ENCODE results near the gene RAB31.

RAB31 gene

GRCh38 chr18:9724797-9725585 lies 16.9 kb downstream of the RAB31 start:
- DNase-seq (ENCODE audit: low read depth, low spot score), result no peak
- H3K4me1 ChIP-seq (ENCODE audit: control insufficient read depth, insufficient read depth, low read length), result no peaks in the 10 kb centered on the region
- H3K27me3 ChIP-seq (ENCODE audit: control insufficient read depth, insufficient read depth, low read length), result no peaks in the 10 kb centered on the region
- H3K4me3 ChIP-seq (ENCODE audit: low read length), result no peak overlapping the region
- no peak overlapping the region for H3K27ac ChIP-seq (ENCODE audit: low read length)
- WGBS (ENCODE audit: insufficient coverage, insufficient read length), result no CpG with 5 or more reads among the region's 5 CpGs
- no peaks in the 10 kb centered on the region for H3K9me3 ChIP-seq (ENCODE audit: control insufficient read depth, insufficient read depth, low read length)
- H3K36me3 ChIP-seq (ENCODE audit: control insufficient read depth, insufficient read depth, low read length), result no peaks in the 10 kb centered on the region

GRCh38 chr18:9726175-9726574 lies 18.1 kb downstream of the RAB31 start:
- H3K36me3 ChIP-seq (ENCODE audit: control insufficient read depth, insufficient read depth, low read length), result no peaks in the 10 kb centered on the region
- no CpG with 5 or more reads among the region's 5 CpGs for WGBS (ENCODE audit: insufficient coverage, insufficient read length)
- no peaks in the 10 kb centered on the region for H3K9me3 ChIP-seq (ENCODE audit: control insufficient read depth, insufficient read depth, low read length)
- DNase-seq (ENCODE audit: low read depth, low spot score), result no peak
- H3K4me1 ChIP-seq (ENCODE audit: control insufficient read depth, insufficient read depth, low read length), result no peaks in the 10 kb centered on the region
- no peaks in the 10 kb centered on the region for H3K27me3 ChIP-seq (ENCODE audit: control insufficient read depth, insufficient read depth, low read length)
- H3K27ac ChIP-seq (ENCODE audit: low read length), result no peak overlapping the region
- no peak overlapping the region for H3K4me3 ChIP-seq (ENCODE audit: low read length)

- Histone ChIP-seq H3K36me3 (ENCODE audit: control insufficient read depth, insufficient read depth, low read length) (no peaks in the 10 kb centered on the region), H3K27me3 (ENCODE audit: control insufficient read depth, insufficient read depth, low read length) (no peaks in the 10 kb centered on the region), H3K4me1 (ENCODE audit: control insufficient read depth, insufficient read depth, low read length) (no peaks in the 10 kb centered on the region), H3K4me3 (ENCODE audit: low read length) (no peak overlapping the region), H3K9me3 (ENCODE audit: control insufficient read depth, insufficient read depth, low read length) (no peaks in the 10 kb centered on the region), H3K27ac (ENCODE audit: low read length) (no peak overlapping the region)
- WGBS (ENCODE audit: insufficient coverage, insufficient read length), result no CpG with 5 or more reads among the region's 2 CpGs
- DNase-seq (ENCODE audit: low read depth, low spot score), result no peak
These were observed 18.8 kb downstream of the RAB31 start for GRCh38 chr18:9726936-9727335.

GRCh38 chr18:9730786-9731185 lies 22.7 kb downstream of the RAB31 start:
- Histone ChIP-seq H3K4me1 (ENCODE audit: control insufficient read depth, insufficient read depth, low read length) (peaks cover 3% of the 10 kb centered on the region; the same call in 1 of the 2 replicates), H3K4me3 (ENCODE audit: low read length) (no peak overlapping the region), H3K27ac (ENCODE audit: low read length) (no peak overlapping the region), H3K36me3 (ENCODE audit: control insufficient read depth, insufficient read depth, low read length) (no peaks in the 10 kb centered on the region), H3K27me3 (ENCODE audit: control insufficient read depth, insufficient read depth, low read length) (no peaks in the 10 kb centered on the region), H3K9me3 (ENCODE audit: control insufficient read depth, insufficient read depth, low read length) (no peaks in the 10 kb centered on the region)
- no CpG with 5 or more reads among the region's 4 CpGs for WGBS (ENCODE audit: insufficient coverage, insufficient read length)
- DNase-seq (ENCODE audit: low read depth, low spot score), result no peak

- H3K9me3 ChIP-seq (ENCODE audit: control insufficient read depth, insufficient read depth, low read length), result no peaks in the 10 kb centered on the region
- H3K4me1 ChIP-seq (ENCODE audit: control insufficient read depth, insufficient read depth, low read length), result peaks cover 3% of the 10 kb centered on the region; the same call in 1 of the 2 replicates
- WGBS (ENCODE audit: insufficient coverage, insufficient read length), result no CpG with 5 or more reads among the region's 5 CpGs
- no peak for DNase-seq (ENCODE audit: low read depth, low spot score)
- no peak overlapping the region for H3K4me3 ChIP-seq (ENCODE audit: low read length)
- H3K27ac ChIP-seq (ENCODE audit: low read length), result no peak overlapping the region
- H3K27me3 ChIP-seq (ENCODE audit: control insufficient read depth, insufficient read depth, low read length), result no peaks in the 10 kb centered on the region
- no peaks in the 10 kb centered on the region for H3K36me3 ChIP-seq (ENCODE audit: control insufficient read depth, insufficient read depth, low read length)
These were observed 23.3 kb downstream of the RAB31 start for GRCh38 chr18:9731380-9731779.

GRCh38 chr18:9732031-9732430 lies 23.9 kb downstream of the RAB31 start:
- H3K36me3 ChIP-seq (ENCODE audit: control insufficient read depth, insufficient read depth, low read length), result no peaks in the 10 kb centered on the region
- H3K27me3 ChIP-seq (ENCODE audit: control insufficient read depth, insufficient read depth, low read length), result no peaks in the 10 kb centered on the region
- no peak overlapping the region for H3K4me3 ChIP-seq (ENCODE audit: low read length)
- no peaks in the 10 kb centered on the region for H3K9me3 ChIP-seq (ENCODE audit: control insufficient read depth, insufficient read depth, low read length)
- peaks cover 3% of the 10 kb centered on the region; the same call in 1 of the 2 replicates for H3K4me1 ChIP-seq (ENCODE audit: control insufficient read depth, insufficient read depth, low read length)
- WGBS (ENCODE audit: insufficient coverage, insufficient read length), result no CpG with 5 or more reads among the region's 9 CpGs
- H3K27ac ChIP-seq (ENCODE audit: low read length), result no peak overlapping the region
- DNase-seq (ENCODE audit: low read depth, low spot score), result no peak

GRCh38 chr18:9734189-9734588 lies 26.1 kb downstream of the RAB31 start:
- DNase-seq (ENCODE audit: low read depth, low spot score), result no peak
- no CpG with 5 or more reads among the region's 9 CpGs for WGBS (ENCODE audit: insufficient coverage, insufficient read length)
- no peak overlapping the region for H3K4me3 ChIP-seq (ENCODE audit: low read length)
- H3K27me3 ChIP-seq (ENCODE audit: control insufficient read depth, insufficient read depth, low read length), result no peaks in the 10 kb centered on the region
- no peaks in the 10 kb centered on the region for H3K9me3 ChIP-seq (ENCODE audit: control insufficient read depth, insufficient read depth, low read length)
- peaks cover 3% of the 10 kb centered on the region; the same call in 1 of the 2 replicates for H3K4me1 ChIP-seq (ENCODE audit: control insufficient read depth, insufficient read depth, low read length)
- H3K27ac ChIP-seq (ENCODE audit: low read length), result no peak overlapping the region
- no peaks in the 10 kb centered on the region for H3K36me3 ChIP-seq (ENCODE audit: control insufficient read depth, insufficient read depth, low read length)

- DNase-seq (ENCODE audit: low read depth, low spot score), result no peak
- no peak overlapping the region for H3K27ac ChIP-seq (ENCODE audit: low read length)
- H3K4me3 ChIP-seq (ENCODE audit: low read length), result no peak overlapping the region
- H3K36me3 ChIP-seq (ENCODE audit: control insufficient read depth, insufficient read depth, low read length), result no peaks in the 10 kb centered on the region
- no peaks in the 10 kb centered on the region for H3K27me3 ChIP-seq (ENCODE audit: control insufficient read depth, insufficient read depth, low read length)
- H3K4me1 ChIP-seq (ENCODE audit: control insufficient read depth, insufficient read depth, low read length), result peaks cover 3% of the 10 kb centered on the region; the same call in 1 of the 2 replicates
- WGBS (ENCODE audit: insufficient coverage, insufficient read length), result no CpG with 5 or more reads among the region's 9 CpGs
- no peaks in the 10 kb centered on the region for H3K9me3 ChIP-seq (ENCODE audit: control insufficient read depth, insufficient read depth, low read length)
These were observed 27.1 kb downstream of the RAB31 start for GRCh38 chr18:9735238-9735637.

- Histone ChIP-seq H3K4me1 (ENCODE audit: control insufficient read depth, insufficient read depth, low read length) (peaks cover 3% of the 10 kb centered on the region; the same call in 1 of the 2 replicates), H3K9me3 (ENCODE audit: control insufficient read depth, insufficient read depth, low read length) (no peaks in the 10 kb centered on the region), H3K4me3 (ENCODE audit: low read length) (no peak overlapping the region), H3K36me3 (ENCODE audit: control insufficient read depth, insufficient read depth, low read length) (no peaks in the 10 kb centered on the region), H3K27me3 (ENCODE audit: control insufficient read depth, insufficient read depth, low read length) (no peaks in the 10 kb centered on the region), H3K27ac (ENCODE audit: low read length) (no peak overlapping the region)
- no CpG with 5 or more reads among the region's 4 CpGs for WGBS (ENCODE audit: insufficient coverage, insufficient read length)
- DNase-seq (ENCODE audit: low read depth, low spot score), result no peak
These were observed 27.8 kb downstream of the RAB31 start for GRCh38 chr18:9735879-9736278.

- H3K4me1 ChIP-seq (ENCODE audit: control insufficient read depth, insufficient read depth, low read length), result peaks cover 3% of the 10 kb centered on the region; the same call in 1 of the 2 replicates
- H3K27ac ChIP-seq (ENCODE audit: low read length), result no peak overlapping the region
- H3K9me3 ChIP-seq (ENCODE audit: control insufficient read depth, insufficient read depth, low read length), result no peaks in the 10 kb centered on the region
- no CpG with 5 or more reads among the region's 4 CpGs for WGBS (ENCODE audit: insufficient coverage, insufficient read length)
- H3K4me3 ChIP-seq (ENCODE audit: low read length), result no peak overlapping the region
- H3K27me3 ChIP-seq (ENCODE audit: control insufficient read depth, insufficient read depth, low read length), result no peaks in the 10 kb centered on the region
- no peak for DNase-seq (ENCODE audit: low read depth, low spot score)
- H3K36me3 ChIP-seq (ENCODE audit: control insufficient read depth, insufficient read depth, low read length), result no peaks in the 10 kb centered on the region
These were observed 28.3 kb downstream of the RAB31 start for GRCh38 chr18:9736286-9736835.

Measured in iPS DF 6.9 (cell line).